Kidney epithelial cell (primary cell): ENCODE results near the gene FAM181B. TPM values are rescaled to one million over a fixed set of nuclear protein-coding genes. Genes with fewer than 3 reads are reported as not detected.

ENCODE experiments used
- DNase-seq: peaks from one replicate; pipeline ENCODE4 v3.0.0-alpha.2; 2010; ENCODE audit warnings: low read depth
- H3K27me3 ChIP-seq: 2 replicates; pipeline ENCODE4 v1.6.0; 2011; ENCODE audit warnings: low read length; ENCODE audit not compliant: control insufficient read depth, insufficient read depth
- H3K36me3 ChIP-seq: 2 replicates; pipeline ENCODE4 v1.5.1; 2011; ENCODE audit warnings: low read length; ENCODE audit not compliant: control insufficient read depth, insufficient read depth
- H3K4me3 ChIP-seq: 2 replicates; pipeline ENCODE4 v1.5.1; 2011; ENCODE audit warnings: low read depth, mild to moderate bottlenecking, control low read depth, low read length
- total RNA-seq: library from RNA; depleted of rRNA; stranded (reverse); fragments of >200 nt; gene quantifications from 2 replicates; pipeline ENCODE4 v1.2.3, GENCODE V29; 2015
- TF ChIP-seq, protein P1 (sequence below): IDR thresholded peaks from 2 replicates; pipeline ENCODE4 v1.5.1; 2011; ENCODE audit warnings: mild to moderate bottlenecking, moderate library complexity, low read length, control low read depth, inconsistent platforms; ENCODE audit not compliant: insufficient read depth, poor library complexity, severe bottlenecking

FAM181B gene
- total RNA-seq, 1 donor from 2014 or later, result 0.38 TPM

DNA sequence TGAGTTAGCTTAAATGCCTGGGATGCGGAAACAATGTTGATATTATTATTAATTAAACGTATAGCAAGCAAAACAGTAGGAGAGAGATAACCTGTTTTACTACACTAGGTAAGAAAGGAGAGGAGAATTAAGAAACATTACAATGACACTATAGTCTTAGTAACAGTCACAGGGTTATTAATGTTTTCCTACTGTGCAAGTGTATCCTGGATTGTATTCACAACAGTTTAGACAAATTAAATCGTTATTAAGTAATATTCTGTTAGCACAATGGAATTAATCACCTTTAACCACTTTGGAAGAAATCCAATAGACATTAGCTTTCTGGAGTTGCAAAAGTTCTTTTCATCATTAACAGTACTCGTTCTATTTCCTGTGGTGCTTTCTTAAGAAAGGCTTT is 3.4 kb downstream of the FAM181B start:
- Histone ChIP-seq H3K27me3 (peaks cover 31% of the 10 kb centered on the region), H3K36me3 (no peaks in the 10 kb centered on the region), H3K4me3 (no peak overlapping the region)
- TF ChIP-seq, protein P1, sequence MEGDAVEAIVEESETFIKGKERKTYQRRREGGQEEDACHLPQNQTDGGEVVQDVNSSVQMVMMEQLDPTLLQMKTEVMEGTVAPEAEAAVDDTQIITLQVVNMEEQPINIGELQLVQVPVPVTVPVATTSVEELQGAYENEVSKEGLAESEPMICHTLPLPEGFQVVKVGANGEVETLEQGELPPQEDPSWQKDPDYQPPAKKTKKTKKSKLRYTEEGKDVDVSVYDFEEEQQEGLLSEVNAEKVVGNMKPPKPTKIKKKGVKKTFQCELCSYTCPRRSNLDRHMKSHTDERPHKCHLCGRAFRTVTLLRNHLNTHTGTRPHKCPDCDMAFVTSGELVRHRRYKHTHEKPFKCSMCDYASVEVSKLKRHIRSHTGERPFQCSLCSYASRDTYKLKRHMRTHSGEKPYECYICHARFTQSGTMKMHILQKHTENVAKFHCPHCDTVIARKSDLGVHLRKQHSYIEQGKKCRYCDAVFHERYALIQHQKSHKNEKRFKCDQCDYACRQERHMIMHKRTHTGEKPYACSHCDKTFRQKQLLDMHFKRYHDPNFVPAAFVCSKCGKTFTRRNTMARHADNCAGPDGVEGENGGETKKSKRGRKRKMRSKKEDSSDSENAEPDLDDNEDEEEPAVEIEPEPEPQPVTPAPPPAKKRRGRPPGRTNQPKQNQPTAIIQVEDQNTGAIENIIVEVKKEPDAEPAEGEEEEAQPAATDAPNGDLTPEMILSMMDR, result no peak
- DNase-seq, result no peak

- TF ChIP-seq, protein P1, result no peak
- Histone ChIP-seq H3K36me3 (no peaks in the 10 kb centered on the region), H3K27me3 (no peaks in the 10 kb centered on the region), H3K4me3 (no peak overlapping the region)
- no peak for DNase-seq
Observed at GRCh38 chr11:82724026-82724425, 9.6 kb downstream of the FAM181B start.

GRCh38 chr11:82722231-82722630 is 11.4 kb downstream of the FAM181B start:
- H3K27me3 ChIP-seq, result no peaks in the 10 kb centered on the region
- H3K4me3 ChIP-seq, result no peak overlapping the region
- no peaks in the 10 kb centered on the region for H3K36me3 ChIP-seq
- TF ChIP-seq, protein P1, result no peak
- DNase-seq, result no peak

DNA sequence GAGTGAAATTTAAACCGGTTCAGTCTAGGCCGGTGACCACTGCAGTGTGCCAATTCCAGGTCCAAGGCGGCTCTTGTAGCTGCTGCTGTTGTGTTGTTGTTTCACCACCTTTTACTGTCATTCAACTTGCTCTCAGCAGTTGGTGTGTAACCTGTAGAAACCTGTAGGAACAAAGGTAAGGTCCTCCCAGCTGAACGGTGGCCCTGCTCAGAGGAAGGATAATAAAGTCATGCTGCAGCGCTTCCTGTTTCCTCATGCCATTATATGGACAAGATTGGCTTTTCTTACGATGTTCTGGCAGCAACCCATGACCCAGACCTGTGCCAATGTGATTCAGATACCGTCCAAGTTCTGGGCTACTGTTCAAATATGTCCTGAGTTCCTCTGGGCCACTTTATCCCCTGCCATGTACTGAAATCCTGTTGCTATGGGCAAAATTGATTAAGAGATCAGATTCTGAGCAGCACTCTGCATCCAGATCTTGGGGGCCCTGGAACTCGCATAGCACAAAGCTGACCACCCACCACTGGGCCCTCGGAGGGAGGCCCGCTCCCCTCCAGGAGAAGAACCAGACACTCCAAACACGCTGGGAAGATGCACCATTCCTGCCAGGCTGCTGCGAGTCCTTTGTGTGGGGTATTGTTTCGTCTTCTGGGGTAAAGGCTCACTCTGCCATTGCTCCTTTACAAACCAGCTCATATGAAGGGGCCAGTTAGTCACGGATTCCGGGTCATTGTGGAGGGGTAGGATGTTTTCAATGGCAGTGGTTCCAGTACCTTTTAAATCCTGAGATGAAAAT is 13.2 kb downstream of the FAM181B start:
- TF ChIP-seq, protein P1, result no peak
- Histone ChIP-seq H3K4me3 (no peak overlapping the region), H3K36me3 (no peaks in the 10 kb centered on the region), H3K27me3 (no peaks in the 10 kb centered on the region)
- DNase-seq, result no peak

DNA sequence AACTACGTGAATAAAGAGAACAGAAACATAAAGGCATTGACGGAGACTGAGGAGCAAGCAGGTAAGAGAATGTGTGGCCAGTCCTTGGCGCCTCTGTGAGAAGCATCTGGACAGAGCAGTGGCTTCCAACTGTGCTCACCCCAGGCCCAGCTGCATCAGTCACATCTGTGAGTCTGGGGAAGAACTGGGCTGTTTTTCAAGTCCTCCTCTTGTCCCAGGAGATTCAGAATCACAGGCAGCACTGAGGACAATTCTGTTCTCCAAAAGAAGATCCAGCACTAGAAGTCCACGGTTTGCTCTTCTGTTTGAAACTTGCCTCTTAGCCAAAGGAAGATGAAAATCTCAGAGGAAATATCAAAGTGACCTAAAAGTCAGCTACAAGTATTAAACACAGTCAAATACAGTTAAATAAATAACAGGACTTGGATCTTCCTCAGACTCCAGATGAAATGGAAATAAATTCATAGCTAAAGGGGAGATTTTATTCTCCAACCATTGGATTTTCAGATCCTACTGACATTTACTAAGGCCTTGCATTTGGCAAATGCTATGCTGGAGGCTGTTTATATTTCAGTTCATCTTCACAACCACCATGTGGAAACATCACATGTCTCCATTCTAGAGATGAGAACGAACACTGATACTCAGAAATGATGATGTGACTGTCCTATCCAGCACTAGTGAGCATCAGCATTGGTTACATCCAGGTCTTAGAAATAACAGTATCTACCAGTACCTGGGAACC is 14.1 kb downstream of the FAM181B start:
- Histone ChIP-seq H3K27me3 (no peaks in the 10 kb centered on the region), H3K36me3 (no peaks in the 10 kb centered on the region), H3K4me3 (no peak overlapping the region)
- DNase-seq, result no peak
- TF ChIP-seq, protein P1, result no peak
